Limb (tissue), 2 donors: Measurements from ENCODE around the gene DOCK10.

ENCODE experiments used
- DNase-seq, 2 donors: peaks; one replicate each; pipeline ENCODE4 v3.0.0-alpha.2; 2016; ENCODE audit errors: extremely low spot score in 2 of 2

Gene DOCK10

DNA sequence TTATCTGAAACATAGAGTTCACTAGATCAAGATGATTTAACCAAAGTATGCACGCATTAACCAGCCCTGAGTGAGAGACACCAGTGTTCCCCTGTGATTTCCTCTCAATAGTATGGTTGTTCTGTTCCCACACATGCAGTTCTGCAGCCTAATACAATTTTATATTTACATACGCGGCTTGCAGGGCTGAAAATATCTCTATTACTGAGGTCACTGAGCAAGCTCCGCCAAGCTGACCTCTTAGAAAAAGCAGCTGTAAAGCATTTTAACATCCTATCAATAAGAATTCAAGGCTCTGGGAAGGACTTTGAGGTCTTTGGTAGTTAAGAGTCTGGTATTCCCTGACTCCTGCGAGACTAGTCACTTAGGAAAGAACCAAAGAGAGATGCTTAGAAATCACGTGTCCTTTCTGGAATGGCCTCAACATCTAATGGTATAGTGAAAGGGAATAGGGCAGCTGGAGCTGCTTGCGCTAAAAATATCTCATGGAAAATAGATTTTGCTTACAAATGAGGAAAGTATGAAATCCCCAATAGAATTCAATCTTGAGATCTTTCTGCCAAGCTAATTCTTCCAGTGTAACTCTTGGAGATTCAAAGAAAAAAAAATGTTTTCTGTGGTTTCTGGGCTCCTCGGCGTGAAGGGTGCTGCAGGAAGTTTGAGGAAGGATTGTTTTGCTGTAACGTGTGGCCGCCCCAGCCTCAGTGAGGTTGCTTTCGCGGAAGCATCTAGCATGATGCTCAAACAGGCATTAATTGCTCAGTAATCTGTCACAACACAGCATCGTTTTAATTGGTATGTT is 59.2 kb downstream of the DOCK10 start:
- peak; percentile 47 to 87 for DNase-seq

DNA sequence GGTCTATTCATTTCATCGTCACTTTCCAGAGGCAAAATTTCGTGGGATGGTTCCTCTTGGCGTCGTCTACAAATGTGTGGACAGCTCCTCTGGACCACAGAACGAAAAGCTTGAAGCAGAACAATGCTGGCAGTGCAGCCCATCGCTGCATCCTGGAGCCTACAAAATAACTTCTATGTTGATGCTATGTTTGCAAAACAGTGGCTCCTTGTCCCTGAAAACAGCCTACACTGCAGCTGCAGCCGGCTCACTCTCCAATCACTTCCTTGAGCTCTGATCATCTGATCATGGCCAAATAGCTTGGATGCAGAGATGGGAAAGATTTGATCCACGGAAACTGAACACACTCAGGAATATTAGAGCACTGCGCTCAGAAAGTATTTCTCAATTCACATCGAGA is 60.0 kb downstream of the DOCK10 start:
- peak in 1 of 2 donors; percentile 55 for DNase-seq

DNA sequence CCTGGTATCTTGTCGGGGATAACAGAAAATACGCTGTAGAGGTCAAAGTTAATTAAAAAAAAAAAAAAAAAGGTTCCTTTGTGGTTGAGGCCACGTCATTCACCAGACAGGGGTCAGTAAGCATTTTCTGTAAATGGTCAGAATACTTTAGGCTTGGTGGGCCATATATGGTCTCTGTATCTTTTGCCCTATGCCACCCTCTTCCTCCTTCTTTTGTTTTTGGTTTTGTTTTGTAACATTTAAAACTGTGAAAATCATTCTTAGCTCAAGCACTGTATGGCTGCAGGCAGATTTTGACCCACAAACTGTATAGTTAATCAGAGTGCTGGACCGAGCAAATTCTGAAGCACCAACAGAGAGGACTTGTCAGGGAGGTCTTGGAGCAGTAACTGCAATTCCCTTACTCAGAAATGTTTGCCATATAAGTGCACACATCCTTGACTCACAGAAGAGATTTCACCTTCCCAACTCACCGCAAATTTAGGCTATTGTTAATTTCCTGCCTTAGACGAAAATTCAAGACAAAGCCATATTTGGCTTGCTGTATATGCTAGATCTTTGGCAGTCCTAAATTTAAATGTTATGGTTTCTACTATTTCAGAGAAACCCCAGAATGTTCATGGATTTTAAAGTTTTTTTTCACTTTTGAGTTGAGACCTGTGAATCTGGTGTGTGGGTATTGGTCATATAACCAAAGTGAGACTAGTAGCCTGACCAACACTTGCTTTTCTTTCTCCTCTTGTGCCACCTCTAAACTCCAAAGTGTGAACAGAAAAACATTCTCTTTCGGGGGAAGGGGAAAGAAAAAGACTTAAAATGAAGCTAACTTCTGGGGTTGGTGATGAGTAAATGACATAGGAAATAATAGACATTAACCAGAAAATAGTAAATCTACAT is 65.4 kb downstream of the DOCK10 start:
- no peak for DNase-seq

DNA sequence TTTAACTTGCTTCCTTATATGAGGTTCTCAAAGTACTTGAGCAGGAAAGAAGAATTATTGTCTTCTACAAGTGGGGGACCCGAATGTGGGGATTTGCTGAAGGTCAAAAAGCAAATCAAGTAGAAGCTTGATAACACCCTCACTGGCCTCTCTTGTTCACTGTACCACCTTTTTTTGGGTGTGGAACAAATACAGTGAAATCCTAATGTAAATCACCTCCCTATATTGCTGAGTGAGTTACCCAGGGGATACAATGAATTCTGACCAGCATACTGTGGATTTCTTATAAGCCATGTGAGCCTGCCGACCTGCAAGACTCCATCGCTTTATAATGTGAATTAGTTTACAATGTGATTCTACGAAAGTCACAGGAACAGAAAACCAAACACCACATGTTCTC is 66.5 kb downstream of the DOCK10 start:
- no peak for DNase-seq

DNA sequence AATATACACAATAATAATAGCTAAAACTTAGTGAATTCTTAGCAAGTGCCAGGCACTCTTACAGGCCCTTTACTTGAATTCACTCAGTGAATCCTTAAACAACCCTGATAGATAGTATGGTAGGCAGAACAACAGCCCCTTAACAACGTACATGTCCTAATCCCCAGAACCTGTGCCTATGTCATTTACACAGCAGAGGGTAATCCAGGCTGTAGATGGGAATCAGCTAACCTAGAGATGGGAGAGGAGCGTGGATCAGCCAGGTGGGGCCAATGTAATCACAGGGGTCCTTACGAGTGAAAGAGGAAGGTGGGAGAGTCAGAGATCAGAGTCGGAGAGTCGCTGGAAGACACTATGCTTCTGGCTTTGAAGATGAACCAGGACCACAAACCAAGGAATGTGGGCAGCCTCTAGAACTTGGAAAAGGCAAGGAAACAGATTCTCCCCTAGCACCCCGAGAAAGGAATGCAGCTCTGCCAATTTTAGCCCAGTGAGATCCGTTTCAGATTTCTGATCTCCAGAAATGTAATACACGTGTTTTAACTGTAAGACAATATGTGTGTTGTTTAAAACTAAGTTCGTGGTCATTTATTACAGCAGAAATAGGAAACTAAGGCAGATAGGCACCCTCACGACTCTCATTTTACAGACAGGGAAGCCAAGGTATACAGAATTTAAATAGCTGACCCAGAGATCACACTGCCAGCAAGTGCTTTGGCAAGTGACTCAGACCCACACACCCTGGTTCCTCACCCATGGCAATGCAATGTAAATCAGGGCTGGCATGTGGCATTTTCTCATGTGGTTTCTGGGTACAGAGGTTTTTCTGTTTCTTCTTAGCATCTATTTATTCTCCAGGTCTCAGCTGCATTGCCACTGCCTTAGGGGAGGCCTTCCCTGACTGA is 68.9 kb downstream of the DOCK10 start:
- DNase-seq, result no peak

DNA sequence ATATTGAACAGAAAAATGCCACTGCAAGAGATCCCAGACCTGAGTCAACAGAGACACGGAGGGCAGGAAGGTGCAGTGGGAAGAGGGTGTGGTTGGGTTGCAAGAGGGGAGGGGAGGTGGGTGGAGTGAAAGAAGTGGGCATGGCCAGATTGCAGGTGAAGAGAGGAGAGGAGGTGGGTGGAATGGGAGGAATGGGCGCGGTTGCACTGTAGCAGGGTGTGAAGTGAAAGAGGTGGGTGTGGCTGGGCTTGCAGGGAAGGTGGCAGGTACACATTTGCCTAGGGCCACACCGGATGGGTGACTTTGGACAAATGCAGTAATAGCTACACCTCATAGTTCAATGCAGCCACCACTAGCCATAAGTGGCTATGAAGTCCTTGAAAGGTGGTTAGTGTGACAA is 71.1 kb downstream of the DOCK10 start:
- no peak for DNase-seq

DNA sequence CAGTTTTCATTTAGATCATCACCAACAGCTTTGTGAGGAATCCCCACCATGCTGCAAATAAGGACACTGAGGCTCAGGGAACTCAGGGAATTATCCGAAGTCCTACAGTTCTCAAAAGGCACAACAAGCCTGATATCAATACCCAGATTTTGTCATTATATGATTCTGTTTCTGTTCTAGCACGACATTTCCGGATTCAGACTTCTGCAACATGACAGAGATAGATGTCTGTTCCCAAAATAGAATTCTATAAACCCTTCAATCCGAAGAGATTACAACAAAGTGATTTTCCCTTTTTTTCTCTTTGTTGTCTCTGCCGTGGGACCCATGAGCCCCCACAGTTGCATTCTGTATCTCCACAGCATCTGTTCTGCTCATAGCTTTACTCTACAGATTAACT is 72.0 kb downstream of the DOCK10 start:
- DNase-seq, result no peak

DNA sequence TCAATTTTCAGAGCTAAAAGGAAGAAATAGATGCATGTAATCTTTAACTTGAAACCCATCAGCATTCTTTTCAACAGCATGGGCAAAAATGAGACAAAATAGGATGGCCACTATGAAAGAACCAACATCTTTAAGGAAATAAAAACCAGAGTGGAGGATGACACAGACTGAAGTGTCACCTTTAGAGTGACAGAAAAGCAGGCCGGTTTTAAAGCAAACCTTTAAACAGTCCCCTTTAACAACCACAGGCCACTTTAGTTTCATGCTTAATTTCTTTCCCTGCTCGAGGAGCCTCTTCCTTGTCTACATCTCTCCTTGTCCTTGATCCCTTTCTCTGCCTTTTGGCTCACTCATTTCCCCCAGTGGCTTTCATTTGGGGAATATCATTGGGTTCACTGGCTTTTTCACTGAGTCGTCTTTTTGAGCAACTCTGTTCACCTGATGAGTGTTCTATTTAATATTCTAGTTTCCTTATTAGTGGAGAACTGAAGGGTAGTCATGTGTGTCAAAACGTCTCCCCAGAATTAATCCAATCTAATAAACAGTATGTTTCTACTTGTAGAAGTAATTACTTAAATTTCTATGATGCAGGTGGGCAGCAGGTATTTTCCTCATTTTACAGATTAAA is 72.5 kb downstream of the DOCK10 start:
- DNase-seq, result no peak

DNA sequence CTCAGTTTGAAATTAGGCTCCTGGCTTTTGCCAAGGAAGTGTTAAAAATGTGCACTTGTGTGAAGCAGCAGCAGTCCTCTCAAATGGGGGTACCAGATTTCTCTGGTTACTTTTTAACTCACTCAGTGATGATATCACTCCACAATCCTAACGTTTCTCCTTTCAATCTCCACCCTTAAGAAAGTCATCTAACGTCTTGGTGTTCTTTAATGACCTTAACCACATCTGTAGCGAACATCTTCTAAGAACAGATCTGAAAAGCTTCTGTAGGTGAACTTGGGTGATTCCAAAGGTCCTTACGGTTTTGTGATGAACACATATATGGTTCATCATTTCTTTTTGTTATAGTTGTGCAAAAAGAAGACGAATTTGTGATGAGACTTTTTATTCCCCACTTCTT is 73.2 kb downstream of the DOCK10 start:
- DNase-seq, result no peak

DNA sequence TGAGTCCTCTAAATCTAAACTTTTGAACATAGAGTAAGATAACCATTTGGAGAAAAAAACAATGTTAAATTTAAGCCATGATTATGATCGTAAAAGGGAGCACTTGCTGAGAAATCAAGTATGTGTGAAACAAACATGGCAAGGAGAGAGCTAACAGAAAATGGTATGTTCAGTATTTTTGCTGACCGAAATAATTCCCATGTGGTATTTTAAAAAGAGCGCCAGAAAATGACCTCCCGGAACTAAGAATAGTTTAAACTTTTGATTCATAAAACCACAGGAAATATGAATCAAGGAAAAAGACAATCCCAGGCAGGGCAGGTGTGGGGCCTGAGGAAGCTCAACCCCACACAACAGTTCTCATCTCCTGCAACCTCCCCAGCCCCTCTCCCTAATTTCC is 74.2 kb downstream of the DOCK10 start:
- DNase-seq, result no peak

DNA sequence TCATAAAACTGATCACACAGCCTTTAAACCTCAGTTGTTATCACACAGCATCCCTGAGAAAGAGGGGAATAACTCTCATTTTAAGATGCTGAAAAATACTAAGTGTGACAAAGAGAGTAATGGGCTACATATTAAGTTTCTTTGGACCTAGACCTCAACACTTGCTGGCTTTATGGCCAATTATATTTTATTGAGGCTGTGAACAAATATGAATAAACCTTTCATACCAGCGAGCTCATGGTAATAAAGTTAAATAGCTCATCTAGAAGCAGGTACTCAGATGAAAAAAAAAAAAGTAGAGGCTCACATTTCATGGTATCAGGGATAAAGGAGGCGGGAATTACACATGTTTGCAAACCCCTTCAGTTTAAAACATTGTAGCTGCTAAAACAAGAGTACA is 75.7 kb downstream of the DOCK10 start:
- DNase-seq, result no peak

DNA sequence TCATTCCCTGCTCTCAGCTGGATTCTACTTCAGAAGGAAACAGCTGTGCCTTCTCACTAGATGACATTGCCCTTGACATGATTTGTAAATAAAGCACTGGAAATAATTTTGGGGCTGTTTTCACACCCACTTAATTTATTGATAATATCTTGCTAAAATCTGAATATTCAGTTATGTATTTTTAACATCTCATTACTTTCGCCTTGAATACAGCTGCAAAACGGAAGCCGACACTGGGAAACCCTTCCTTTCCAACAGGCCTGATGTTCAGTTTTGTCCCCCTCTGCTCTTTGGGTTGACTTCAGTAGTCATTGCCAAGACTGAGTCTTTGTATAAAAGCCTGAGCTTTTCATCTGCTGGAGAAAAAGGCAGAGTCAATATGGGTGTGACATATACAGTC is 82.7 kb downstream of the DOCK10 start:
- no peak for DNase-seq

DNA sequence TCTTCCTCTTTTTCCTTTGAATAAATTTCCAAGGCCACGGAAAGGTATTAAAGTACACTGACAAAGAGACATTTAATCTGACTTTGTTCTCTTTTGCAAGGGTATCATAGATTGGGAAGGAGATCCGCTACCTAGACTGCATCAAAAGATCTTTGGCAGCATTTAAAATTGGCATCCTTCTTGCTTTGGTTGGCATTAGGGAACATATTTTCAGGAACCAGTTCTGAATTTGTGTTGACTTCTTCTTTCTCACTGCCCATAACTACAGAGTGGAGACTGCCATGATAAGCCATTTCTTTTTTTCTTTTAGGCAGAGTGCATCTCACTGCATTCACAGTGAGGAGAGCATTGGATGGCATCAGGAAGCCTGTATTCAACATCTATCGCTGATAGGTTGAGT is 83.4 kb downstream of the DOCK10 start:
- no peak for DNase-seq

DNA sequence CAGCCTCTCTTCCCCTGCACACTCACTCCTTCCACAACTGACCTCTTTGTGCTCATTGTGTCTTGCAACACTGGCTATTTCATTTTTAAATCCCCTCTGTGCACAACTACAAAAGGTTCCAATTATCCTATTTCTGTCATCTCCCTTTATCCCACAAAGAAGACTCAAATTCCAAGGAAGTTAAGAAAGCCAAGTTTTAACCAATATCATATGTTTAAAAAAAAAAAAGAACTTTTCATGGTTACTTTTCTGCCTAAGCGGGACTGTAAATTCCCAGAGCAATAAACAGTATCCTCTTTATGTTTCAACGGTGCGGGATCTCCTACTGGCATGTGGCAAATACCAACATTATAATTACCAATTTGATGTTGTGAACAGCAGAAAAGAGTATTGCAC is 83.8 kb downstream of the DOCK10 start:
- DNase-seq, result peak in 1 of 2 donors; percentile 62

DNA sequence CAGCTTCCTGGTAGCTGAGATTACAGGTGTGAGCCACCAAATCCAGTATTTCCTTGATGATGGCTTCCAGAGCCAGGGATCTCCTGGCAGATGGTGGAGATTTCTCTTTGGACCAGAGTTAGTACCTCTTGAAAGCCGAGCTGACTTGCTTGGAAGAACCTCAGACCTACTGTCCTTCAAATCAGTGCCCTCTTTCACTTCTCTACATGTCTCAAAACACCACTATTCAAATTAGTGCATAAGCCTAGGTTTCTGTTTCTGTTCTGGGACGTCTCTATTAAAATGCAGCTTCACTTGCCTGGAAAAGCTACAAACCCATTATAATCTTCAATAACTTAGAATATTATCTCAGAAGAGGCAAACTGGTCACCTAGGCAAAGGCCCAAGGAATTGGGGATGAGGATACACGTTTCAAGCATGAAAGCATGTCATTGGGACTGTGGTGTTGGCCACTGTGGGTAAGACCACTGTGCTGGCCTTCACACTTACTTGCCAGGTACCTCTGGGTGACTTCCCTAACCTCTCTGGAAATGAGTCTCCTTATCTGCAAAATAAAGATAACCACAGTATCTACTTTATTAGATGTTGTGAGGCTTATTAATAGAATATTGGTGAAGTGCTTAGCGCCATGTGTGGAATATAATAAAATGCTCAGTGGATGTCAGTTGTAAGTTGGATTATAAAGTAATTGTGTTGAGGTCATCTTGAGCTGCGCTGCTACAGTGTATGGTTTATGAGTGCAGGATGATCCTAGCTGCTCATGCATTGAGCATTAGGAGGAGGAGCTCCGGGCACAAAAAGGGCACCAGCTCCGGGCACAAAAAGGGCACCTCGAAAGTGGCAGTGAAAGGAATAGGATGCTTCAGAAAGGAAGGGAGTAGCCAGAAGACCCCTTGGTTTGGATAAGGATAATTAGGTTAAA is 84.5 kb downstream of the DOCK10 start:
- no peak for DNase-seq

DNA sequence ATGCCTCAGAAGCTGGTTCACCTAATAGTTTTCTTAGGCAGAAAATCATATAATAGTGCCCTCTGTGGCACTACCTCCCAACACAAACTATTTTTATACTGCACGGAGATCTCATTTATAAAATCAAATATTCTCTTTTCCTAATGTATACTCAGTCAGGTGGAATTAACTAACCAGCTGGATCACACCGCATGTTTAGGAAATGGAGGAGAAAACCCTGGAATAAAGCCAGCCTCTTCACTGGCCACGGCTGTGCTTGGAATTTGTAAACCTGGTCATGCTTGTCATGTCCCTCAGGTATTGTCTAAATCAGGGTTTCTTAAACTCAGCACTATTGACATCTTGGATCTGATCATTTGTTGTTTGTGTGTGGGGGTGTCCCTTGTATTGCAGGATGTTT is 85.6 kb downstream of the DOCK10 start:
- DNase-seq, result no peak

DNA sequence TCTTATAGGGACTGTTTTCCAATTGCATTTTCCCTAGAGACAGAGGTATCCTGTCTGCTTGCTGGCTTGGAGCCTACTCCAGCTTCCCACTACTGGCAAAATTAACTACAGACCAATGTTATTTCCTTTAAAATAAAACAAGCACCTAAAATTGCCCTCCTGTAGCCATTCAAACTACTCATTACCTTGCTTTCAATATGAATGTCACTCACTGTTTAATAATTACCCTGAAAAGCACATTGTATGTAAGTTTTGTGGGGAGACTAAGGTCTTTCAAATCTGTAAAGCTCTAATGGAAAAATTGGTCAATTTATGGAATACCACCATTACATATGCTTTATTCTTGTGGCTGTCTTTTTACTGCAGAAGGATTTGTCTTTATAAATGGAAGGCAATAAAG is 87.3 kb downstream of the DOCK10 start:
- DNase-seq, result no peak

DNA sequence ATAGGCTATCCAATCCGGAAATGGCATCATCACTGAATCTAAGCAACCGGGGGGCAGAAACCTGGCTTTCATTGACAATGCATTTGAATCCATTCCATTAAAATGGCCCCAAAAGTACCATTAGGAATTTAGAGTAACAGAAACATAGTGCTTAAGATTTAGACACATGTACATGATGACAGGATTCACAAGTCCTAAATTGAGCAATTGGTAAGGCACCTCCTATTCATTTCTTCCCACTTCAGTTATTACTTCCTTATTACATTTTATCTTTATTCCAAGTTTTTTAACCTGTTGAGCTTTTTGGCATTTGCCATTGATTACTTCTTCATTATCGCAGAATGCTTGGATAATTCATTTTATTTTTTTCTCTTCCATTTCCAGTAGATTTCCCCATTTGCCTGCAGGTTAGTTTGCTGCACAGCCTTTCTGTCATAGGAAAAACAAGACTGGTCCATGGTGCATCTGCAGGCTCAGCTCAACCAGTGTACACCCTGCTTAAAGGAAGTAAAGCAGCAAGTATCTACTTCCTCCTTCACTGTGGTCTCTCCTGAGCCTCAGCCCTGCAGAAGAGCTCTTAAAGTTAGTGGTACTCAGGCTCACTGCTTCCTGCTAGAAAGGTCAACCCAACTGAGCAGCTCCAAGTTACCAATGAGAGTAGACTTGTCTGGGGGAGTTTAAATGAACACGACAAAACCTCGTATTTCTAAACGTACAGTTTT is 89.2 kb downstream of the DOCK10 start:
- DNase-seq, result no peak

DNA sequence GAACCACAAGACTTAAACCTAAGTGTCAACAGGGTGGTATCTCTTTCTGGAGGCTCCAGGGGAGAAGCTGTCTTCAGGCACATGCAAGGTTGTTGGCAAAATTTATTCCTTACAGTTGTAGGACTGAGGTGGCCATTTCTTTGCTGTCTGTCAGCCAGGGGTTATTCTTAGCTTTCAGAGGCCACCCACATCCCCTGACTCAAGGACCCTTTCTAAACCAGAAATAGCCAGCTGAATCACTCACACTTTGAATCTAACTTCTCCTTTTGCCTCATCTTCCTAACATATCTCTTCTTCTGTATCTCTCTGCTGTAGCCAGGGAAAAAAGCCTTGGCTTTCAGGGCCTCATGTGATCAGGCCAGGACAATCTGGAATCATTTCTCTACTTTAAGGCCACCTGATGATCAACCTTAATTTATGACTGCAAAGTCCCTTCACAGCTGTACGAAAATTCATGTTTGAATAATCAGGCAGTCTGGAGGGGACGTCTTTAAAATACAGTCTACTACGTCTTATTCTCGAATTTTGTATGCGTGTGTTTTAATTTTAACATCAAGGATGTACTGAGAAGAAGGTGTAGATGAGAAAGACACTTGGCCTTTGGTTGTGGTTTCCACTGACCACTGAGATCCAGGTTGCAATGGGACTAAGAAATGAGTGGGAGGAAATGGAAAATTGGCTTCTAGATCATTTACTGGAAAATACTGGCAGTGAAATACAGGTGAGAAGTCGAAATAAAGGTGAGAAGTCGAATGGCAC is 90.4 kb downstream of the DOCK10 start:
- DNase-seq, result no peak
